PC-9 (cell line): ENCODE results near the gene DPYD. TPM values are rescaled to one million over a fixed set of nuclear protein-coding genes. Genes with fewer than 3 reads are reported as not detected.

Experiments
- BruUV-seq: library from RNA; stranded (reverse); fragments of 400-500 nt; replicated peaks from 2 replicates; lab custom pipeline; 2021; lab: Mats Ljungman, UMichigan
- CTCF ChIA-PET: fragments of 300-600 bp; sonication (Branson Sonifier 250); formaldehyde crosslinking; loops from one replicate; lab custom pipeline; 2022; ENCODE audit warnings: antibody characterized with exemption; lab: Charles Lee
- POLR2A ChIA-PET: fragments of 300-600 bp; sonication (Branson Sonifier 250); formaldehyde crosslinking; loops from one replicate; lab custom pipeline; 2022; ENCODE audit warnings: antibody characterized with exemption; ENCODE audit not compliant: unreplicated experiment; lab: Charles Lee
- DNase-seq, 2 experiments: peaks; one replicate each; pipeline versions ENCODE4 v3.0.0 to v3.0.0-alpha.2; 2015 to 2022; ENCODE audit warnings: mixed read lengths in 1 of 2
- H2AFZ ChIP-seq: fragments of 200-600 bp; sonication (generic); 2 replicates; pipeline ENCODE4 v1.8.1; 2017; ENCODE audit warnings: antibody characterized with exemption
- H3F3A ChIP-seq: fragments of 200-600 bp; sonication (generic); 2 replicates; pipeline ENCODE4 v1.8.1; 2017; ENCODE audit warnings: antibody characterized with exemption, mild to moderate bottlenecking, low read depth; ENCODE audit not compliant: insufficient read depth
- H3K27ac ChIP-seq: fragments of 200-600 bp; sonication (generic); 2 replicates; pipeline ENCODE4 v1.6.1; 2016; ENCODE audit warnings: mixed run types
- H3K27me3 ChIP-seq: fragments of 200-600 bp; sonication (generic); 2 replicates; pipeline ENCODE4 v1.6.1; 2016; ENCODE audit warnings: low read depth, mixed run types; ENCODE audit not compliant: insufficient read depth
- H3K36me3 ChIP-seq: fragments of 200-600 bp; sonication (generic); 2 replicates; pipeline ENCODE4 v1.6.1; 2016; ENCODE audit warnings: low read depth, mixed run types
- H3K4me1 ChIP-seq: fragments of 200-600 bp; sonication (generic); replicated peaks from 2 replicates; pipeline ENCODE4 v1.6.1; 2016; ENCODE audit warnings: mixed run types; ENCODE audit not compliant: insufficient read depth
- H3K4me2 ChIP-seq: fragments of 200-600 bp; sonication (generic); 2 replicates; pipeline ENCODE4 v1.6.1; 2017; ENCODE audit warnings: mixed run types
- H3K4me3 ChIP-seq: fragments of 200-600 bp; sonication (generic); 2 replicates; pipeline ENCODE4 v1.6.1; 2016; ENCODE audit warnings: mixed run types
- H3K79me2 ChIP-seq: fragments of 200-600 bp; sonication (generic); 2 replicates; pipeline ENCODE4 v1.6.1; 2017; ENCODE audit warnings: low read depth, mixed run types
- H3K9me2 ChIP-seq: fragments of 200-600 bp; sonication (generic); 2 replicates; pipeline ENCODE4 v1.8.1; 2017; ENCODE audit warnings: mild to moderate bottlenecking; ENCODE audit not compliant: insufficient read depth
- H3K9me3 ChIP-seq: fragments of 200-600 bp; sonication (generic); 2 replicates; pipeline ENCODE4 v1.8.1; 2016; ENCODE audit warnings: low read depth; ENCODE audit not compliant: insufficient read depth
- H4K20me1 ChIP-seq: fragments of 200-600 bp; sonication (generic); 2 replicates; pipeline ENCODE4 v1.8.1; 2017; ENCODE audit not compliant: insufficient read depth
- CTCF ChIP-seq: fragments of 200-600 bp; sonication (generic); conservative IDR thresholded peaks from 2 replicates; pipeline ENCODE4 v1.6.1; 2017; ENCODE audit warnings: mixed run types, antibody characterized with exemption, mild to moderate bottlenecking, moderate library complexity
- EZH2 ChIP-seq: fragments of 200-600 bp; sonication (generic); IDR thresholded peaks from 2 replicates; pipeline ENCODE4 v1.8.0; 2017; ENCODE audit warnings: antibody characterized with exemption, low read depth
- intact Hi-C: fragments of 100-400 bp; cut with micrococcal nuclease; formaldehyde crosslinking; loops from one replicate; pipeline ENCODE4 v1.10.0; 2022; ENCODE audit not compliant: unreplicated experiment
- total RNA-seq: library from RNA; stranded (reverse); gene quantifications from 2 replicates; pipeline ENCODE4 v1.2.3, GENCODE V29; 2021

DPYD gene
- total RNA-seq, 1 experiment from 2014 or later, result 24.1 TPM

DNA sequence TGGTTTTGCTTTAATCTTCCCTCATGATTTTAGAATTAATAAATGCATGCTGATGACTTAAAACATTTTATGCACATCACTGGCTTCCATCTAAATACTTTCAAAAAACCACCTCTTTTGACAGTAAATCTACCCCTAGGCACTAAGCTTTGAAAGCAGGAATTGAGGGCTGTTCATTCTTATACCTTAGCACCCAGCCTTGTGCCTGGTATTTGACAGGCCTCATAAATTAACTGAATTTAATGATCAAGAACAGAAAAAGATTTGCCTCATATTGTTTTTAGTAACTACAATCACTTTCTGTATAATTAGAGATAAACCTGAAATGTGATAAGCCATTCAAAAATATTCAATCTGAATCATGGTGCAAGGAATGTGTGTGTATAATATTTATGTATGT is 108.8 kb downstream of the DPYD start:
- CTCF ChIA-PET, result no interaction called here
- H3K4me2 ChIP-seq, result no peak overlapping the region
- H3K9me3 ChIP-seq, result no peaks in the 10 kb centered on the region
- H2AFZ ChIP-seq, result no peak overlapping the region
- H3K27me3 ChIP-seq, result no peaks in the 10 kb centered on the region
- H3K4me3 ChIP-seq, result no peak overlapping the region
- BruUV-seq, result no TSS peak
- intact Hi-C loops, result no loop called here
- no peaks in the 10 kb centered on the region for H4K20me1 ChIP-seq
- POLR2A ChIA-PET, result no interaction called here
- H3K9me2 ChIP-seq, result no peaks in the 10 kb centered on the region
- H3K27ac ChIP-seq, result no peak overlapping the region
- no peaks in the 10 kb centered on the region for H3K4me1 ChIP-seq
- TF ChIP-seq CTCF, result no peak
- no peak for TF ChIP-seq EZH2
- no peaks in the 10 kb centered on the region for H3K36me3 ChIP-seq
- no peaks in the 10 kb centered on the region for H3K79me2 ChIP-seq
- no peaks in the 10 kb centered on the region; the same call in 1 of the 2 replicates for H3F3A ChIP-seq
- peak in 1 of 2 experiments; percentile 12 for DNase-seq

- Histone ChIP-seq H2AFZ (no peak overlapping the region), H3K27ac (no peak overlapping the region), H3K9me3 (no peaks in the 10 kb centered on the region), H3K4me1 (no peaks in the 10 kb centered on the region), H3K9me2 (no peaks in the 10 kb centered on the region), H3F3A (no peaks in the 10 kb centered on the region; the same call in 1 of the 2 replicates), H3K4me3 (no peak overlapping the region), H4K20me1 (no peaks in the 10 kb centered on the region), H3K4me2 (no peak overlapping the region), H3K79me2 (no peaks in the 10 kb centered on the region), H3K27me3 (no peaks in the 10 kb centered on the region), H3K36me3 (no peaks in the 10 kb centered on the region)
- intact Hi-C loops, result no loop called here
- POLR2A ChIA-PET, result no interaction called here
- BruUV-seq, result no TSS peak
- DNase-seq, result peak in 1 of 2 experiments; percentile 13
- CTCF ChIA-PET, result no interaction called here
- TF ChIP-seq EZH2 (no peak), CTCF (no peak)
Measured at GRCh38 chr1:97806996-97807520, 113.8 kb downstream of the DPYD start.

DNA sequence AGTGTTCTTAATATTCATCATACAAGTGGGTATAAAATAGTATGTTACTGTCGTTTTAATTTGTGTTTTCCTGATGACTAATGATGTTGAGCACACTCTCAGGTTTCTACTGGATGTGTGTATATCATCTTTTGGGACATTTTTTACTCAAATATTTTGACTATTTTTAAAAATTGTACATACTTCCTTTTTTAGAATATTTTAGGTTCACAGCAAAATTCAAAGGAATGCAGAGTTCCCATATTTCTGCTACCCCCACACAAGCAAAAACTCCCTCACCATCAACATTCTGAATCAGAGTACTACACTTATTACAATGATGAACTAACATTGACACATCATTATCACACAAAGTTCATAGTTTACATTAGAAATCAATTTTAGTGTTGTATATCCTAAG is 114.5 kb downstream of the DPYD start:
- Histone ChIP-seq H3K4me2 (no peak overlapping the region), H3K27ac (no peak overlapping the region), H3K9me2 (no peaks in the 10 kb centered on the region), H4K20me1 (no peaks in the 10 kb centered on the region), H3K9me3 (no peaks in the 10 kb centered on the region), H3K79me2 (no peaks in the 10 kb centered on the region), H3F3A (no peaks in the 10 kb centered on the region; the same call in 1 of the 2 replicates), H2AFZ (no peak overlapping the region), H3K4me1 (no peaks in the 10 kb centered on the region), H3K4me3 (no peak overlapping the region), H3K27me3 (no peaks in the 10 kb centered on the region), H3K36me3 (no peaks in the 10 kb centered on the region)
- BruUV-seq, result no TSS peak
- intact Hi-C loops, result no loop called here
- peak in 1 of 2 experiments; percentile 21 for DNase-seq
- CTCF ChIA-PET, result no interaction called here
- POLR2A ChIA-PET, result no interaction called here
- TF ChIP-seq CTCF, result no peak
- no peak for TF ChIP-seq EZH2
